HG03135 (cell line): Measurements from ENCODE around the gene LTBP3.

Experiments used
- ATAC-seq: cut with Tn5 transposase; IDR thresholded peaks from one replicate; pipeline ENCODE4 v1.9.1; 2021; ENCODE audit warnings: mild to moderate bottlenecking, moderate library complexity; ENCODE audit not compliant: unreplicated experiment

LTBP3 gene

GRCh38 chr11:65558002-65558929 lies at the start of gene LTBP3:
LTBP3 (minus strand) TSS chr11:65558359; CDS start chr11:65557959, 400 bp downstream.
- ATAC-seq = no peak

GRCh38 chr11:65606876-65607613 lies 48.9 kb upstream of the LTBP3 start:
- ATAC-seq = no peak

GRCh38 chr11:65604258-65604657 lies 46.1 kb upstream of the LTBP3 start:
- ATAC-seq = no peak

- ATAC-seq = no peak
Measured at GRCh38 chr11:65599955-65600246, 41.7 kb upstream of the LTBP3 start.

- no peak for ATAC-seq
Measured at GRCh38 chr11:65599216-65599954, 41.2 kb upstream of the LTBP3 start.

GRCh38 chr11:65598258-65598699 lies 40.1 kb upstream of the LTBP3 start:
- ATAC-seq = no peak

- ATAC-seq = no peak
Measured at GRCh38 chr11:65596520-65596919, 38.4 kb upstream of the LTBP3 start.

- ATAC-seq = no peak
Measured at GRCh38 chr11:65595543-65596281, 37.6 kb upstream of the LTBP3 start, which contains the start of gene KCNK7. KCNK7 (minus strand) TSS chr11:65595800; CDS start chr11:65595772, 28 bp downstream.

- ATAC-seq = no peak
Measured at GRCh38 chr11:65595131-65595530, 37.0 kb upstream of the LTBP3 start.

GRCh38 chr11:65593518-65594414 lies 35.6 kb upstream of the LTBP3 start:
- no peak for ATAC-seq

GRCh38 chr11:65592858-65593517 lies 34.8 kb upstream of the LTBP3 start:
- ATAC-seq = no peak

GRCh38 chr11:65591939-65592857 lies 34.0 kb upstream of the LTBP3 start:
- ATAC-seq = no peak

GRCh38 chr11:65590240-65590738 lies 32.1 kb upstream of the LTBP3 start:
- ATAC-seq = no peak

GRCh38 chr11:65589444-65590239 lies 31.5 kb upstream of the LTBP3 start:
- ATAC-seq = no peak

GRCh38 chr11:65588199-65589054 lies 30.3 kb upstream of the LTBP3 start:
- ATAC-seq = peak; percentile 72

- no peak for ATAC-seq
Measured at GRCh38 chr11:65586676-65587075, 28.5 kb upstream of the LTBP3 start.
